HUES6 (cell line): ENCODE data around the gene ACAP3.

ENCODE experiments used
- H3K27ac ChIP-seq: 2 replicates; pipeline ENCODE4 v1.7.0; 2013; ENCODE audit warnings: low read depth, mild to moderate bottlenecking, low read length, inconsistent platforms
- H3K27me3 ChIP-seq: 2 replicates; pipeline ENCODE4 v1.6.1; 2013; ENCODE audit warnings: low read length; ENCODE audit not compliant: control insufficient read depth, insufficient read depth
- H3K36me3 ChIP-seq: 2 replicates; pipeline ENCODE4 v1.6.1; 2013; ENCODE audit warnings: low read length; ENCODE audit not compliant: control insufficient read depth, insufficient read depth
- H3K4me1 ChIP-seq: 2 replicates; pipeline ENCODE4 v1.6.1; 2013; ENCODE audit warnings: low read length; ENCODE audit not compliant: control insufficient read depth, insufficient read depth
- H3K4me3 ChIP-seq: 2 replicates; pipeline ENCODE4 v1.5.1; 2013; ENCODE audit warnings: low read depth, low read length
- H3K9ac ChIP-seq: one replicate; pipeline ENCODE4 v1.6.1; 2013; ENCODE audit warnings: mild to moderate bottlenecking, low read length
- H3K9me3 ChIP-seq: 2 replicates; pipeline ENCODE4 v1.6.1; 2013; ENCODE audit warnings: low read depth, low read length; ENCODE audit not compliant: control insufficient read depth, insufficient read depth

The ACAP3 gene

DNA sequence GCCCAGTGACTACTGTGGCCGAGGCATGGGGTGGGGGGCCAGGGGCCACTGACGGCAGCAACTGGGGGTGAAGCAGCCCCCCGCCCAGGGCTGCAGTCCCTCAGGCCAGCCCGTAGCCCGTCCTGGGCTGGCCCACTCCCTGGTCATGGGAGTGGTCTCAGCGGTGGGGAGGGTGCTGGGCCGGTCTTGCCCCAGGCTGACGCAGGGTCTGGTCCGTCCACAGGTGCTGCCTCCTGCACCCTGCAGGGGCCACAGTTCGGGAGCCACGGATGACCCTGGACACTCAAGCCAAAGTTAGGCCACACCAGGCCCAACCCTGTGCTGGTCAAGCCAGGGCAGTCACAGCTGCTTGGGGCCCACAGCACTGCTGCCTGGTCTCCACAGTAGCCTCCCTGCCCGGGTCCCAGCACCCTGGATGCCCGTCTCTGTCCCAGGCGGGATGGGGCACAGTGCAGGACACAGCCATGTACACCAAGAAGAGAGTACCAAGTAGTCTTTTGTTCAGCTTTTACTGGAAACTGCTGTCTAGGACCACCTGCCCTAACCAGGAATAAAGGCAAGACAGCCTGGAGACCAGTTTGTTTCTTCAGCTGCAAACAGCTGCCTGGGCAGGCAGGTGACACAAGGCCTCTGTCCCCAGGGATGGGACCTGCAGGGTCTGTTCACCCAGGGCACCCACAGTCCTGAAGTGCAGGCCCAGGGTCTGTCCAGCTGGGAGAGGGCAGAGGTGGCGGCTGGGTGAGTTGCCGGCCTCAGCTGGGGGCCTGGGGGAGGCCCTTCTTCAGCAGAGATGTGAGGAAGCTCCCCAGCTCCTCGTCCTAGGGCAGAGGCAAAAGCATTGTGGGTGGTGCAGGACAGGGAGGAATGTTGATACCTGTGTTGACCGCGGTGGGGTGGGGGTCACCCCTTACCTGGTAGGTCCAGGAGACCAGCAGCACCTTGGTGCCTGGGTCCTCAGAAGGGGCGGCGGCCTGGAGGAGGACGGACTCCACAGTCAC, 3.7 kb upstream of the ACAP3 start:
- H3K9me3 ChIP-seq, result no peaks in the 10 kb centered on the region
- H3K27ac ChIP-seq, result no peak overlapping the region
- H3K9ac ChIP-seq, result no peak overlapping the region
- peaks cover 34% of the 10 kb centered on the region for H3K4me1 ChIP-seq
- peaks cover 55% of the 10 kb centered on the region for H3K36me3 ChIP-seq
- H3K27me3 ChIP-seq, result no peaks in the 10 kb centered on the region; the same call in 1 of the 2 replicates
- no peak overlapping the region for H3K4me3 ChIP-seq

DNA sequence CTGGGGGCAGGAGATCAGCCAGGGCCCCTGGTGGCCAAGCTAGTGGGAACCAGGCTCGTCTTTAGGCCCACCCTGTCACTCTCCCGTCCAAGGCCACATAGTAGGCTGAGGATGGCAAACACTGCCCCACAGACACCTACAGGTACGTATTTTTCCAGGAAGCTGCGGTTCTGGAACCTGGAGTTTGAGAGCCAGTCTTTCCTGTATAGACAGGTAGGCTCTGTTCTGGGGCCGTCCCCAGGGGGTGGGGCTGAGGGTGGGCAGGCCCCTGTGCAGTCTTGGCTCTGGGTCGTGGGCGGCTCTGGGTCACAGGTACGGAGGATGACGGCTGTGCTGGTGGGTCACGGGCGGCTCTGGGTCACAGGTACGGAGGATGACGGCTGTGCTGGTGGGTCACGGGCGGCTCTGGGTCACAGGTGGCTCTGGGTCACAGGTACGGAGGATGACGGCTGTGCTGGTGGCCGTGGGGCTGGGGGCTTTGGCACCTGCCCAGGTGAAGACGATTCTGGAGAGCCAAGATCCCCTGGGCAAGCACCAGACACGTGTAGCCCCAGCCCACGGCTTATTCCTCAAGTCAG, 2.8 kb upstream of the ACAP3 start:
- H3K36me3 ChIP-seq, result peaks cover 55% of the 10 kb centered on the region
- H3K4me3 ChIP-seq, result no peak overlapping the region
- no peak overlapping the region for H3K27ac ChIP-seq
- H3K9me3 ChIP-seq, result no peaks in the 10 kb centered on the region
- H3K4me1 ChIP-seq, result peaks cover 35% of the 10 kb centered on the region
- H3K27me3 ChIP-seq, result no peaks in the 10 kb centered on the region; the same call in 1 of the 2 replicates
- H3K9ac ChIP-seq, result no peak overlapping the region

DNA sequence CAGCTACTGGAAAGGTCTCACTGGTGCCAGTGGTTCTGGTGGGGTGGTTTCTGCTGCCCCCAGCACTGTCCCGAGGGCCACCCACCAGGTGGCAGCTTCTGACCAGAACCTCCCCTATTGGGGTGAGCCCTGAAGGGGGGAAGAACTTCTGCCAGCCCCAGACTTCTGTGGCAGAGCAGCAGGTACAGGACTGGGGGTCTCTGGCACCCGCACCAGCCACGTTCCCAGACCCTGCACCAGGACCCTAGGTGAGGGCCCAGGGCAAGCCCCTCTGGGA, 2.3 kb upstream of the ACAP3 start:
- Histone ChIP-seq H3K27me3 (no peaks in the 10 kb centered on the region; the same call in 1 of the 2 replicates), H3K9ac (no peak overlapping the region), H3K4me3 (peak overlapping the region; percentile 89), H3K27ac (no peak overlapping the region), H3K4me1 (peaks cover 36% of the 10 kb centered on the region), H3K36me3 (peaks cover 52% of the 10 kb centered on the region), H3K9me3 (no peaks in the 10 kb centered on the region)

DNA sequence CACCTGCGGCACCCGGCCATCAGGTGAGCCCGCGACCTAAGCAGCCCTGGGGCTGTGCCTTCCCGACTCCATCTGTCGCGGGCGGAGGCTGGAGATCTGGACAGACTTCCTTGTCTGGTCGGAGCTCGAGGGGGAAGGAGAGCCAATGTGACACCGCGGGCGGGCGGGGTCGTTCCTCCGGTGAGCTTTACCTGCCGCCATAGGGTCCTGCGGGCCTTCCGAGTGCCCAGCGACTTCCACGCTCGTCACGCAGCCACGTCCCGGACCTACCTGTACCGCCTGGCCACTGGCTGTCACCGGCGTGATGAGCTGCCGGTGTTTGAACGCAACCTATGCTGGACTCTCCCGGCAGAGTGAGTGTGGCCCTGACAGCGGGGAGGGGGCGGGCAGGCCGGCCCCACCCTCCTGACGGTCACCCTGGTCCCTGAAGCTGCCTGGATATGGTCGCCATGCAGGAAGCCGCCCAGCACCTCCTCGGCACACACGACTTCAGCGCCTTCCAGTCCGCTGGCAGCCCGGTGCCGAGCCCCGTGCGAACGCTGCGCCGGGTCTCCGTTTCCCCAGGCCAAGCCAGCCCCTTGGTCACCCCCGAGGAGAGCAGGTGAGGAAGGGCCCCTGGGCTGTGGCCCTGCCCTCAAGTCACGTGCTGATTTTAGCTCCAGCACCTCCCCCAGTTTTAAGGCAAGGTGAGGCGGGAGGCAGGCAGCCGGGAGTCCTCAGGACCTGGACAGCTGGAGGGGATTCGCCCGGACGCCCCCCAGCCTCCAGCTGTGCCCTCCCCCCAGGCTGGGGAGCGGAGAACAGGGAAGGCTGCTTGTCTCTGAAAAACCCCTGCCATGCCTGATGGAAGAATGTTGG, 1.8 kb upstream of the ACAP3 start:
- H3K36me3 ChIP-seq, result peaks cover 47% of the 10 kb centered on the region
- H3K27me3 ChIP-seq, result no peaks in the 10 kb centered on the region; the same call in 1 of the 2 replicates
- H3K4me1 ChIP-seq, result peaks cover 38% of the 10 kb centered on the region
- H3K9me3 ChIP-seq, result no peaks in the 10 kb centered on the region
- H3K4me3 ChIP-seq, result peak overlapping the region; percentile 89
- H3K9ac ChIP-seq, result peak overlapping the region; percentile 83
- peak overlapping the region; percentile 54; the same call in 1 of the 2 replicates for H3K27ac ChIP-seq

DNA sequence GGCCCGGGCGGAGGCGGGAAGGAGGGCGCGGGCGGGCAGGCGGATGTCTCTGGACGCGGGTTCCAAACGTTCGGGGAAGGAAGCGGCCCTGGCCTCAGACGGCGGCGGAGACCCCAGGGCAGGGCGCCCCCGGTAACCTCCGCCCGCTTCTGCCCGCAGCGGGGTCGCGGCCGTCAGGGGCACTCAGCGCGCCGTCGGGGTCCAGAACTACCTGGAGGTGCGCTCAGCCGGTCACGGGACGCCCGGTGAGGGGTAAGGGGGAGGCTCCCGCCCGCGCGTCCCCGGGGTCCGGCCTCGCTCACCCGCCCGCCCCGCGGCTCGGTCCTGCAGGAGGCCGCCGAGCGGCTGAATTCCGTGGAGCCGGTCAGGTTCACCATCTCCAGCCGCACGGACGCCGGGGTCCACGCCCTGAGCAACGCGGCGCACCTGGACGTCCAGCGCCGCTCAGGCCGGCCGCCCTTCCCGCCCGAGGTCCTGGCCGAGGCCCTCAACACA, 1.1 kb upstream of the ACAP3 start:
- Histone ChIP-seq H3K9me3 (no peaks in the 10 kb centered on the region), H3K27me3 (no peaks in the 10 kb centered on the region; the same call in 1 of the 2 replicates), H3K4me3 (peak overlapping the region; percentile 89), H3K36me3 (peaks cover 40% of the 10 kb centered on the region), H3K4me1 (peaks cover 44% of the 10 kb centered on the region), H3K27ac (peak overlapping the region; percentile 54; the same call in 1 of the 2 replicates), H3K9ac (peak overlapping the region; percentile 83)

DNA sequence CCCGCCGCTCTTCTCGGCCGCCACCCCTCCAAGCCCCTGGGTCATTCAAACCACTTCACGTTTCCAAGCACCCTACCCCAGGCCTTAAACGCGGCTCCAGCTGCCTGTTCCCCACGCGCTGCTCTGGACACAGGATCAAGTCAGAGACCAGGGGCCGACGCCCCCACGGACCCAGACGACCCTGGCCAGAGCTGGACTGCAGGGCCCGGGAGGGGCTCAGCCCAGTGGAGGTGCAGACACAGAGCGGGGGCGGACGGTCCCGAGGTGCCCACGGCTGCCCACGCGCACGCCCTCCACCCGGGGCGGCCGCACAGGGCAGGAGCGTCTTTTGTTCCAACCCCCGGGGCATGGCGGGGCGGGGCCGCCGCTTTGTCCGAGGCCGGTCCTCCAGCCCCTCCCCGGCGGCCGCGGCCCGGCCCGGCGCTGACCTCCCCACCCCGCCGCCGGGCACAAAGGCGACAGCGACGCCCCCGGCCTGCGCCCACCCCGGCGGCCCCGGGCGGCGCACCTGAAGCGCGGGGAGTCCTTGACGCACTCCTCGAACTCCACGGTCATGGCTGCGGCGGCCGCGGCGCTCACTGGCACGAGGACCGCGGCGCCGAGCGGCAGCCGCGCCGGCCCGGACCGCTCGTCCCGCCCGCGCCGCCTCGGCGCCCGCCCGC, 338 bp downstream of the ACAP3 start:
- H3K9me3 ChIP-seq, result no peaks in the 10 kb centered on the region
- peak overlapping the region; percentile 89 for H3K4me3 ChIP-seq
- H3K27ac ChIP-seq, result no peak overlapping the region; the same call in 1 of the 2 replicates
- peaks cover 49% of the 10 kb centered on the region for H3K4me1 ChIP-seq
- H3K36me3 ChIP-seq, result peaks cover 26% of the 10 kb centered on the region
- H3K9ac ChIP-seq, result peak overlapping the region; percentile 85
- H3K27me3 ChIP-seq, result no peaks in the 10 kb centered on the region; the same call in 1 of the 2 replicates

DNA sequence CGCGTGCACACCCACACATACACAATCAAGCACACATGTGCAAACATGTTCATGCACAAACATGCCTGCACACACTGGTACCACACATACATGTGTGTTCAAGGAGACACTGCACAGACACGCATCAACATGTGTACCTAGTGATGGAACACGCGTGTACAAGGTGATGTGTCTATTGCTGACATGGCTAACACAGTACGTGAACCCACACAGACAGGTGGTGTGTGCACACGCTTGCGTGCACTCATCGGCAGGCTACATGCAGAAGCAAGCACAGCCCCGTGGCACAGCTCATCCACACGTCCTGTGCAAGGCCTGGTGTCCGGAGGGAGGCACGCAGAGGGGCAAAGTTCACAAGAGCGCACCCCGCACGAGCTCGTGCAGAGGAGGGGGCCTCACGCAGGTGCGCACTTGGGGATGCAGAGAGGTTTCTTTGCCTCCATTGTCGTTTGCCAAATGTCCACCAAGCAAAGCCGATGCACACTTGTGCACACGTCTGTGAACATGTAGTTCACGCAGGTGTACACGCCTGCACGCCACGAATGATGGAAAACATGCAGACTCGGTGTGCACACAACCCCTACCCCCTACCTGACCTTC, 969 bp downstream of the ACAP3 start:
- Histone ChIP-seq H3K27ac (no peak overlapping the region), H3K9ac (peak overlapping the region; percentile 85), H3K36me3 (peaks cover 20% of the 10 kb centered on the region), H3K4me3 (peak overlapping the region; percentile 89), H3K27me3 (no peaks in the 10 kb centered on the region; the same call in 1 of the 2 replicates), H3K9me3 (no peaks in the 10 kb centered on the region), H3K4me1 (peaks cover 49% of the 10 kb centered on the region)

DNA sequence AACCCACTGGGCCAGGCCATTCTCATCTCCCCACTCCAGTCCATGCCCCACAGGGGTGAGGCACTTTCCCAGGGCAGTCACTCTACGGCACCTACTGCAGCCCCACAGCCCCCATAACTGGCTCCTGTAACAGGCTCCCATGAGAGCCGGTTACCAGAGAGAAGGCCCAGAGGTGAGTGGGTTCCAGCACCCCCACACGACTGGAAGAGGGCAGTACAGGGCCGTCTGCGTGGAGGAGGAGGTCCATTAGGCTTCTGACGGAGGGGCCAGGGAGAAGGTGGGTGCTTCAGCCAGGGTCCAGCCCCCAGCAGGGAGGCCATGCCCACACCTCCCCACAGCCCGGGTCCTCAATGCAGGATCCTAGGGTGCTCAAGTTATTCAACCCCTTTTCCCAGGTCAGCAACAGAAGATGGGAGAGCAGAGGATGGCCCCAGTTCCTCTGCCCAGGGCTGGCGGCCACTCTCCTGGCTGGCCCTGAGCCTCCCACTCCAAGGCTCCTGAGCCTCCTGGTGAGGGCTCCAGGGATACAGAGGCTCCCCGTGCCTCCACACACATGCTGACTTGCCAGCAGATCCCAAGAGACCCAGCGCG, 1.6 kb downstream of the ACAP3 start:
- peaks cover 14% of the 10 kb centered on the region for H3K36me3 ChIP-seq
- no peak overlapping the region for H3K27ac ChIP-seq
- H3K4me3 ChIP-seq, result peak overlapping the region; percentile 89
- H3K9me3 ChIP-seq, result no peaks in the 10 kb centered on the region
- H3K9ac ChIP-seq, result no peak overlapping the region
- no peaks in the 10 kb centered on the region; the same call in 1 of the 2 replicates for H3K27me3 ChIP-seq
- peaks cover 49% of the 10 kb centered on the region for H3K4me1 ChIP-seq

DNA sequence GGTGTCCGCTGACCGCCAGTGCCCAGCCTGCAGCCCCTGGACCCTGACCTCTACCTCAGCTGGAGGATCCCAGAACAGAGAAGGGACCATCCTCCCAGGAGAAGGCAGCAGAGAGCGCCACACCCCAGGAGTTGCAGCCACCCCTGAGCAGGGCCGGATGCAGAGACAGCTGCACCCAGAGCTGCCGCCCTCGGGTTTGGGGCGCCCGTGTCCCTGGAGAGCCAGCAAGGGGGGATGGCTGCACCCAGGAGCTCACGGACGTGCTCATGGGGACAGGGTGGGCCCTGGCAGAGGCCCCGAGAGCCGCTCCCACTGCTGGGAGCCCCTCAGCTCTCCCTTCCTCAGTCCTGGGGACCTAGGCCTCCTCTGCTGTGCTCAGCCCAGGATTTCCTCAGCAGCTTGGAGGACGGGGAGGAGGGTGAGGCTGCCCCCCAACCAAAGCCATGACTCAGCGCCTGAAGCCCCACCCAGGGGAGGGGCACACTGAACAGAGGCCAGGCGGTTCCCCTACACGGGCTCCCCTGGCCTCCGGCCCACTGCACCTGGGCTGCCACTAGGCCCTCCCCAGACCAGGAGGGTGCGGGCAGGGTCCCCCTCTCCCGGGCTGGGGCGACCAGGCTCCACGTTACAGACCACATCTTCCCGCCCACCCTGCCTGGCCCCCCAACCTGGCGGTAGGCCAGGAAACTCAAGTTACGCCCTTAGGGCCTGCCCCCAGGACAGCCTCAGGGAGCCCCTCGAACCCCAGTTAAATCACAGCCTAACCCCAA, 2.2 kb downstream of the ACAP3 start:
- peak overlapping the region; percentile 65 for H3K9ac ChIP-seq
- peaks cover 8% of the 10 kb centered on the region; the same call in 1 of the 2 replicates for H3K36me3 ChIP-seq
- H3K9me3 ChIP-seq, result no peaks in the 10 kb centered on the region
- peaks cover 49% of the 10 kb centered on the region for H3K4me1 ChIP-seq
- H3K4me3 ChIP-seq, result peak overlapping the region; percentile 89
- peak overlapping the region; percentile 84 for H3K27ac ChIP-seq
- no peaks in the 10 kb centered on the region; the same call in 1 of the 2 replicates for H3K27me3 ChIP-seq
